Hematopoietic multipotent progenitor cell treated with erythropoietin and hydrocortisone succinate and interleukin-3 and kit ligand, for 15 days (in vitro differentiated cells): Measurements from ENCODE around the gene CNOT4.

Experiments
- DNase-seq: peaks from one replicate; pipeline ENCODE4 v3.0.0-alpha.2; 2015; ENCODE audit warnings: low spot score

Gene CNOT4

GRCh38 chr7:135397689-135398088 is 112.2 kb downstream of the CNOT4 start:
- peak; percentile 51 for DNase-seq

DNA sequence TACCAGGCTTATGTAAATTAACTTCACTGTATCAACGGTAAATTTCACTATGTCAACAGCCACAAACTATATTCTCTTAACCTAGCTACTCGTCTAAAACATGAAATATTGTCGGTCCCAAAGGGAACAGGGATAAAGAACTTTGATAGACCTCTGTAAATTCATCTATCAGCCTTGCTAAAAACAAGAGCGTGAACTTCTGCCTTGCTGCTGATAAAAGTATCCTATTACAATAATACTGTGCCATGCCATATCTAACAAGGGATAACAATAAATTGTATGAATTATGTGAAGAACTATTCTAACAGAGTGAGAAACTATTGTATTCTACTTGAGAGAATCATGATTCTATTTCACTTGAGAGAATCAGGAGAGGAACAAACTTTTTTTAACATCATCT is 117.2 kb downstream of the CNOT4 start:
- no peak for DNase-seq

GRCh38 chr7:135391514-135391913 is 118.4 kb downstream of the CNOT4 start:
- DNase-seq, result no peak

DNA sequence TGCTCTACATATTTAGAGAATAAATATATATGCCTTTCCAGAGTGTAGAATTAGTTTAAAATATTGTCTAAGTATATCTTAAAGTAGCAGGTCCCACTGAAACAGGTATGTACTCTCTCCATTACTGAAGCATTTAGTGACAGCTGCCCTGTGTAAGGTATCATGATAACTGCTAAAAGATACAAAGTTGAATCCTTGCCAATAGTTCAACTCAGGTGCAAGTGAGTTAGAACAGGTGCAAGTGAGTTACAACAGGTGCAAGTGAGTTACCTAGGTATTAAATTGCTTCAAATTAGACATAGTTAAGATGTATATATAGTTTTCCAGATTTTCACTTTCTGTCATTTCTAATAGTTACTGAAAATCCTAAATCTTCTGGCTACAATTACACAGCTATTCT is 119.1 kb downstream of the CNOT4 start:
- DNase-seq, result no peak

DNA sequence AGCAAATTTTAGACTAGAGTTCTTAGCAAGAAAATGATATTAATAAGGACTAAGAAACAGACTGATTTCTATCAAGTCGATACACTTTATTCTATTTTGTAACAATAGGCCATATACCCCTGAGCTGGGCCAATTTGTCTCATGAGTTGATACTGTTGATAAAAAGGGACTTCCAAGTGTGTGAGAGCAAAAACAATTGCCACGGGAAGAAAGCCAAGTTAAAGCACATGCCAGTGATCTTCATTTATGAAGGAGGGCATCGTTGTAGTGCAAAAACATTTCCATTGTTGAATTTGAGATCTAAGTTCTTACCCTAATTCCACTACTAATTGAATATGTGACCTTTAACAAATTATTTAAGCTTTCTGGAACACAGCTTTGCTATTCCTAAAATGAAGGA is 119.9 kb downstream of the CNOT4 start:
- no peak for DNase-seq

- no peak for DNase-seq
Measured at GRCh38 chr7:135388616-135389015, 121.3 kb downstream of the CNOT4 start.

- no peak for DNase-seq
Measured at GRCh38 chr7:135386776-135387175, 123.1 kb downstream of the CNOT4 start.

DNA sequence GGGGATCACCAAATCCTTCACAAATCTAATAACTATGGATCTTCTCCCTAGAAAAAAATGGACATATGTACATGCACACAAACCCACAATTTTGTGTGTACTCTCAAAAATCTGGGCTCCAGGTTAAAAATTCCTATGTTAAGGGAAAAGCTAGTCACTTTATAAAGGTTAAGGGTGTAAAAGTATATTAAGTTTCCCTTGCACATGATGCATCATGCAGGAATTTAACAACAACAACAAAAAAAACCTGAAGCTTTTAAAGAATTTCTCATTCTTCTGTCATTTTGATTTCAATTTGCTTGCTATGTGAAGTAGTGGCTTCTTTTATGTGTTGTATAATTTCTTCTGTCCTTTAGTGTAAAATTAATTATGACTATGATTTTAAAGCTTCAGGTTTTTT is 123.7 kb downstream of the CNOT4 start:
- DNase-seq, result no peak

DNA sequence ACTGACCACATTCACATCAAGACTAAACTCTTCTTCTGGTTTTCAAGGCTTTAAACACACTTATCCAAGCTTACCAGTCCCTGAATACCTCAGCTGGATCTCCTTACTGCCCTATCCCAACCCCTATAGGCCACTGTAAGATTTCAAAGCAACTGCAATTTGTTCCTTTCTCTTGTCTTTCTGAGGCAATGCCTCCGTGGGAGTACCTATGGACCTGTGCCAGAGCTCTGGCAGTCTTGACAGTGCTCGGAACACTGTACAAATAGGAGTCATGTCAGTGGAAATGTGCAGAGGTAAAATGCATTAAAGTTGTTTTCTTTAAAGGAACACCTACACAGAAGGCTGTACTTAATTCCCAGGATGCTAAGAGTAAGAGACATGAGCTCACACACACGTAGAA is 124.7 kb downstream of the CNOT4 start:
- peak; percentile 16 for DNase-seq

DNA sequence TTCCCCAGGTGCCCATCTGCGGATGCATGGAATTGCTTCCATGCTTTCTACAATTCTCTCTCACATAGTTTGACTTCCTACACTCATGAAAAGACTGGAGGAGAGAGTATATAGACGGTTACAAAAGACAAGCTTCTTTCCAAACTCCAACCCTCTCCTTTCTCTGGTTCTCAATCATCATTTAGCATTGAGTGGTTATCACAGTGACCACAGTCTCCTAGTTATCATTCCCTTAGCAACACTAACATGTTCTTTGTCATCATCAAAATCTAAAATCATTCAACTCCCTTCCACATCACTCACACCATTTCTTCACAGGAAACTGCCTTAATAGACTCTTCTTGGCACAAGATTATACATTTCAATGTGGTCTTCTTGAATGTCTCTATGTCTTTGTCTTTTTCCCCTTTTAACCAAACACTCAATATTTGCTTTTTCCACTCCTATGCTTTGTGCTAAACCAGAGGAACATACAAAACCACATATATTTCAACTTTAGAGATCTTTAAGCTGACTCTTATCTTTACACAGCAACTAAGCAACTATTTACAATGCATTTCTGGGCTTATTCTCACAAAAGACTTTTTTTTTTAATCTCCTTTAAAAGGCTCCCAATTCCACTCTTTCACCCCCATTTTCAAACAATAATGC is 126.3 kb downstream of the CNOT4 start:
- DNase-seq, result no peak

DNA sequence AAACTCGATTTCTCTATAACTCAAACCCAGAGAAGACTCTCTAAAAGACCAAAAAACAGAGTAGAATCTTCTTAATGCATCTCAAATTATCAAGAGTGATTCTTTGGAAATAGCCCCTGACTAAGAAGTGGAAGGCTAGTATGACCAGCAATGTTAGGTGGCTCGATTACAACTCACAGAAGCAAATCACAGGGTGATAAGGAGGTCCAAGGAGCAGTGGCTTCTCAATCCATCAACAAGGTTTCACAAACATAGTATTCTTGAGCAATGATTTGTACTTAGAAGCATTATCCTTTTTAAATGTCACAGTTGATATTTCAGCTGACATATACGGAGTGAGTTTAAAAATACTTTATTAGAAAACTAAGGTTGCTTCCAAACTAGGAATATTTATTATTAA is 127.7 kb downstream of the CNOT4 start:
- DNase-seq, result no peak

- DNase-seq, result no peak
Measured at GRCh38 chr7:135381369-135381768, 128.5 kb downstream of the CNOT4 start.

GRCh38 chr7:135380351-135380750 is 129.6 kb downstream of the CNOT4 start:
- no peak for DNase-seq

DNA sequence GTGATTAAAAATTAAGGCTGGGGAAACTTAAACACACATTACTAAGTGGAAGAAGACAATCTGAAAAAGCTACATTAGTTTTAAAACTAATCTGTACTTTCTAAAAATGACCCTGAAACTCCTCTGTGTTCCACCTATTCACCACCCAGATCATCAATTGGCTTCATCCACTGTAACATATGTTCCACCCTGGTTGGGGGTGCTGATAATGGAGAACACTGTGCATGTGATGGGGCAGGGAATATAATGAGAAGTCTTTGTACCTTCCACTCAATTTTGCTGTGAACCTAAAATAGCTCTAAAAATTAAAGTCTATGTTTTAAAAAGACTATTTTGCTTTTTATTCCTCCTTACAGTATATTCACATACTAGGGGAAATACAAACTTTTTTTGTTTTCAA is 132.7 kb downstream of the CNOT4 start:
- no peak for DNase-seq

DNA sequence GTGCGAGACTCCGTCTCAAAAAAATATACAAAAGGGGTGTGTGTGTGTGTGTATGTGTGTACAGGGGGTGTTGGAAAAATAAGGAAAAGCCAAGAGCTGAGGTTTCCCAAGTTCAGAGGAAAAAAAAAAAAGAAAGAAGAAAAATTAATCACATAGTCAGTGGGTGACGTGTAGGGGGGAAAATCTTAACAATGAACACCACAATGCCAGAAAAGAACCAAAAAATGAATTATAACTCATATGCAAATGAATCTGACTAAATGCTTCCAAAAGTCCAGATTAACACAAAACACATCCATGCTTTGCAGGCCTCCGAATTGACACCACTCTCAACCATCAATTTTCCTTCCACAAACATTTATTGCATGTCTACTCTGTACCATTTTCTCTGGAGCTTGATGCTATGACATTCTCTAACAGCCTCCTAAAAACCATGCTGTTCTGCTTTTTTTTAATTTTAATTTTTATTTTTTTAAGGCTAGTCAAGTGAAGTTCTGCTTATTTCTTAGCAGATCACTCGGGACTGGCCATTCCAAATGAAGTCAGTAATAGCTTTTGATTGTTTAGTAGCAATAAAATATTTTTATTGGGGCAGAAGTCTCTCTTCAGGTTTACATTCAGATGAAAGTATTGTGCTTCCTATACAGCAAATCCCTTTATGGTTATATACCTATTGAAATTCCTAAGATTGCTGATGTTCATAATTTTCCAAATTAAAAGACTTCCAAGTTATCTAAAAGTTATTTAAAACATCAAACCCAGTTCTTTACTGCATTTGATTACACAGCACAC is 133.8 kb downstream of the CNOT4 start:
- DNase-seq, result no peak

GRCh38 chr7:135374736-135375135 is 135.2 kb downstream of the CNOT4 start:
- no peak for DNase-seq

DNA sequence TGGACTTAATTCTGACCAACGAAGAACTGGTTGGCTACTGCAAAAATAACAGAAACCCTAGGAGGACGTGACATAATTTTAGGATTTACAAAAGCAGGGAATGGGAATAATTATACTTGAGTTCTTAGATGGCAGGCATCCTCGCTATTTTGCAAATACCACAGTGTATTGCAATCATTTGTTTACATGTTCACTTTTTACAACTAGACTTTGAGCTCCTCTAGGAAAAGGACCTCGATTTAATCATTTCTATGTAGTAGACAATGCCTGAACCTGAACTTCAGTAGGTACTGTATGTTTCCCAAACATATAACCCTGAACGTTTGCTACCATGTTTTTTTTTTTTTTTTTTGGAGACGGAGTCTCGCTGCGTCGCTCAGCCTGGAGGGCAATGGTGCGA is 137.7 kb downstream of the CNOT4 start:
- DNase-seq, result no peak

- no peak for DNase-seq
Measured at GRCh38 chr7:135370656-135371055, 139.2 kb downstream of the CNOT4 start.

- DNase-seq, result no peak
Measured at GRCh38 chr7:135369405-135369804, 140.5 kb downstream of the CNOT4 start.

DNA sequence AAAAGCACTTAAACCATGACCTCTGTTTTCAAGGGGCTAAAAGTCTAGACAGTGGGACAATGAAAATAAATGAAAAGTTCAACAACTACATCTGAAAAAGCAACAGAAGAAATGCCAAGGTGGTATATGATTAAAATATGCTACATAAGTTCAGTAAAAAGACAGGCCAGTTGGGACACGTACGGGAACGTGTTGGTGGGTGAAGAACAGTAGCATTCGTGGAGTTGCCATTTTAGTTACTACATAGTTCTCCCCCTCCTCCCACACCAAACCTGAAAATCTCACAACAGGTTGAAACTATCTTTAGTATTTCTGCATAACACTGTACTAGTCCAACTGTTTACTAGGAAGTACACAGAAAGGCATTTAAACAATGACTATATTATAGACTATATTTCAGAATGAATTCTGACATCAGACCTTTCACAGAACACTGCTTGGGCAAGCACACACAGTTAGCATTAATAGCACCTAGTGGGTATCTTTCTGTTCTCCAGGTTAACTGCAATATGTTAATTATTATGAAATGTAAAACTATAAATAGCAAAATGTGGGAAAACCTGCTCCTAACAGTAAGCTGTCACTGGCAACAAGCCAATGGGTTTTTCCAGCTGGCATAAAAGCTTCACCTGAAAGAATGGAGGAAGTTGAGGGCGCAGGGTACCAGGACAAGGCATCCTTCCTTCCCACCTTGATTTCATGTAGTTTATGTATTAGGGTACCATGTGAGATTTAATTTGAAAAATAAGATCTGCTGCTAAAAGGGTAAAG is 141.3 kb downstream of the CNOT4 start:
- no peak for DNase-seq

- no peak for DNase-seq
Measured at GRCh38 chr7:135366843-135367508, 142.9 kb downstream of the CNOT4 start.

- no peak for DNase-seq
Measured at GRCh38 chr7:135365721-135366120, 144.2 kb downstream of the CNOT4 start.

GRCh38 chr7:135364206-135364605 is 145.7 kb downstream of the CNOT4 start:
- DNase-seq, result no peak
